PC-9 (cell line): ENCODE data around the gene TPD52L1. TPM values are rescaled to one million over a fixed set of nuclear protein-coding genes. Genes with fewer than 3 reads are reported as not detected.

ENCODE experiments used
- BruUV-seq: library from RNA; stranded (reverse); fragments of 400-500 nt; replicated peaks from 2 replicates; lab custom pipeline; 2021; lab: Mats Ljungman, UMichigan
- CTCF ChIA-PET: fragments of 300-600 bp; sonication (Branson Sonifier 250); formaldehyde crosslinking; loops from one replicate; lab custom pipeline; 2022; ENCODE audit warnings: antibody characterized with exemption; lab: Charles Lee
- POLR2A ChIA-PET: fragments of 300-600 bp; sonication (Branson Sonifier 250); formaldehyde crosslinking; loops from one replicate; lab custom pipeline; 2022; ENCODE audit warnings: antibody characterized with exemption; ENCODE audit not compliant: unreplicated experiment; lab: Charles Lee
- DNase-seq, 2 experiments: peaks; one replicate each; pipeline versions ENCODE4 v3.0.0 to v3.0.0-alpha.2; 2015 to 2022; ENCODE audit warnings: mixed read lengths in 1 of 2
- H2AFZ ChIP-seq: fragments of 200-600 bp; sonication (generic); 2 replicates; pipeline ENCODE4 v1.8.1; 2017; ENCODE audit warnings: antibody characterized with exemption
- H3F3A ChIP-seq: fragments of 200-600 bp; sonication (generic); 2 replicates; pipeline ENCODE4 v1.8.1; 2017; ENCODE audit warnings: antibody characterized with exemption, mild to moderate bottlenecking, low read depth; ENCODE audit not compliant: insufficient read depth
- H3K27ac ChIP-seq: fragments of 200-600 bp; sonication (generic); 2 replicates; pipeline ENCODE4 v1.6.1; 2016; ENCODE audit warnings: mixed run types
- H3K27me3 ChIP-seq: fragments of 200-600 bp; sonication (generic); 2 replicates; pipeline ENCODE4 v1.6.1; 2016; ENCODE audit warnings: low read depth, mixed run types; ENCODE audit not compliant: insufficient read depth
- H3K36me3 ChIP-seq: fragments of 200-600 bp; sonication (generic); 2 replicates; pipeline ENCODE4 v1.6.1; 2016; ENCODE audit warnings: low read depth, mixed run types
- H3K4me1 ChIP-seq: fragments of 200-600 bp; sonication (generic); replicated peaks from 2 replicates; pipeline ENCODE4 v1.6.1; 2016; ENCODE audit warnings: mixed run types; ENCODE audit not compliant: insufficient read depth
- H3K4me2 ChIP-seq: fragments of 200-600 bp; sonication (generic); 2 replicates; pipeline ENCODE4 v1.6.1; 2017; ENCODE audit warnings: mixed run types
- H3K4me3 ChIP-seq: fragments of 200-600 bp; sonication (generic); 2 replicates; pipeline ENCODE4 v1.6.1; 2016; ENCODE audit warnings: mixed run types
- H3K79me2 ChIP-seq: fragments of 200-600 bp; sonication (generic); 2 replicates; pipeline ENCODE4 v1.6.1; 2017; ENCODE audit warnings: low read depth, mixed run types
- H3K9me2 ChIP-seq: fragments of 200-600 bp; sonication (generic); 2 replicates; pipeline ENCODE4 v1.8.1; 2017; ENCODE audit warnings: mild to moderate bottlenecking; ENCODE audit not compliant: insufficient read depth
- H3K9me3 ChIP-seq: fragments of 200-600 bp; sonication (generic); 2 replicates; pipeline ENCODE4 v1.8.1; 2016; ENCODE audit warnings: low read depth; ENCODE audit not compliant: insufficient read depth
- H4K20me1 ChIP-seq: fragments of 200-600 bp; sonication (generic); 2 replicates; pipeline ENCODE4 v1.8.1; 2017; ENCODE audit not compliant: insufficient read depth
- EZH2 ChIP-seq: fragments of 200-600 bp; sonication (generic); IDR thresholded peaks from 2 replicates; pipeline ENCODE4 v1.8.0; 2017; ENCODE audit warnings: antibody characterized with exemption, low read depth
- intact Hi-C: fragments of 100-400 bp; cut with micrococcal nuclease; formaldehyde crosslinking; loops from one replicate; pipeline ENCODE4 v1.10.0; 2022; ENCODE audit not compliant: unreplicated experiment
- total RNA-seq: library from RNA; stranded (reverse); gene quantifications from 2 replicates; pipeline ENCODE4 v1.2.3, GENCODE V29; 2021
- TF ChIP-seq, protein P1 (sequence below): fragments of 200-600 bp; sonication (generic); conservative IDR thresholded peaks from 2 replicates; pipeline ENCODE4 v1.6.1; 2017; ENCODE audit warnings: mixed run types, antibody characterized with exemption, mild to moderate bottlenecking, moderate library complexity

Gene TPD52L1
- total RNA-seq, 1 experiment from 2014 or later, result 203 TPM

DNA sequence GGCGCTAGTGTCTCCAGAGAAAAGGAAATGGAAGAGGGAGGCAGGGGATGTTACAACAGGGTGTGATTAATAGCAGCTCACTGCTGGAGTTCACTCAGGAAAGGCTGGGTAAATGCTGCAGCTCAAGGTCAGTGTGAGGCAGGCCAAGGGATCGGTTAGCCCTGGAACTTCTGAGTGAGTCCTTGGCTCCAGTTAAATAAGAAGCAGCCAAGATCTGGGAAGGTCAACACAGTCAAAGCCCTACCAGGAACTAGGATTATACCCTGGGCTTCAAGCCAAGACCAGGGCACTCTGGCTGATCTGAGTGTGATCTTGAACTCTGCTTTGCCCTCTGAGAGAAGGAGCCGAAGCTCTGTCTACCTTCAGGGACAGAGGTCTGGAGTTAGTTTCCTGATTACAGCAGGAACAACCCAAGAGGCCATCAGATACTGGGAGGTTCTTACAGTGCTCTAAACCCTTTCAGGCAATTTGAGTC lies 44.3 kb downstream of the TPD52L1 start:
- no peak overlapping the region for H3K4me3 ChIP-seq
- H3K9me2 ChIP-seq, result no peaks in the 10 kb centered on the region
- peaks cover 46% of the 10 kb centered on the region for H3F3A ChIP-seq
- TF ChIP-seq, protein P1, sequence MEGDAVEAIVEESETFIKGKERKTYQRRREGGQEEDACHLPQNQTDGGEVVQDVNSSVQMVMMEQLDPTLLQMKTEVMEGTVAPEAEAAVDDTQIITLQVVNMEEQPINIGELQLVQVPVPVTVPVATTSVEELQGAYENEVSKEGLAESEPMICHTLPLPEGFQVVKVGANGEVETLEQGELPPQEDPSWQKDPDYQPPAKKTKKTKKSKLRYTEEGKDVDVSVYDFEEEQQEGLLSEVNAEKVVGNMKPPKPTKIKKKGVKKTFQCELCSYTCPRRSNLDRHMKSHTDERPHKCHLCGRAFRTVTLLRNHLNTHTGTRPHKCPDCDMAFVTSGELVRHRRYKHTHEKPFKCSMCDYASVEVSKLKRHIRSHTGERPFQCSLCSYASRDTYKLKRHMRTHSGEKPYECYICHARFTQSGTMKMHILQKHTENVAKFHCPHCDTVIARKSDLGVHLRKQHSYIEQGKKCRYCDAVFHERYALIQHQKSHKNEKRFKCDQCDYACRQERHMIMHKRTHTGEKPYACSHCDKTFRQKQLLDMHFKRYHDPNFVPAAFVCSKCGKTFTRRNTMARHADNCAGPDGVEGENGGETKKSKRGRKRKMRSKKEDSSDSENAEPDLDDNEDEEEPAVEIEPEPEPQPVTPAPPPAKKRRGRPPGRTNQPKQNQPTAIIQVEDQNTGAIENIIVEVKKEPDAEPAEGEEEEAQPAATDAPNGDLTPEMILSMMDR, result no peak
- no peak for TF ChIP-seq EZH2
- POLR2A ChIA-PET, result interaction anchor here (0.6 kb wide), 1 partner anchor 558 kb away, joined by 3 read pairs; no protein-coding TSS in a partner anchor
- no peaks in the 10 kb centered on the region for H4K20me1 ChIP-seq
- no TSS peak for BruUV-seq
- H3K27me3 ChIP-seq, result no peaks in the 10 kb centered on the region
- peaks cover 72% of the 10 kb centered on the region for H3K79me2 ChIP-seq
- H3K9me3 ChIP-seq, result no peaks in the 10 kb centered on the region
- H3K4me1 ChIP-seq, result peaks cover 87% of the 10 kb centered on the region
- no peak overlapping the region for H2AFZ ChIP-seq
- peak overlapping the region; percentile 55 for H3K27ac ChIP-seq
- intact Hi-C loops, result loop anchor here (5.0 to 10.0 kb wide), 2 partner anchors 236 to 747 kb away; partner anchors contain the start of gene RNF217
- peaks cover 7% of the 10 kb centered on the region for H3K36me3 ChIP-seq
- peak overlapping the region; percentile 1; the same call in 1 of the 2 replicates for H3K4me2 ChIP-seq
- peak; percentile 63 to 68 for DNase-seq
- CTCF ChIA-PET, result interaction anchor here (0.7 kb wide), 1 partner anchor 15 kb away, joined by 3 read pairs; no protein-coding TSS in a partner anchor

DNA sequence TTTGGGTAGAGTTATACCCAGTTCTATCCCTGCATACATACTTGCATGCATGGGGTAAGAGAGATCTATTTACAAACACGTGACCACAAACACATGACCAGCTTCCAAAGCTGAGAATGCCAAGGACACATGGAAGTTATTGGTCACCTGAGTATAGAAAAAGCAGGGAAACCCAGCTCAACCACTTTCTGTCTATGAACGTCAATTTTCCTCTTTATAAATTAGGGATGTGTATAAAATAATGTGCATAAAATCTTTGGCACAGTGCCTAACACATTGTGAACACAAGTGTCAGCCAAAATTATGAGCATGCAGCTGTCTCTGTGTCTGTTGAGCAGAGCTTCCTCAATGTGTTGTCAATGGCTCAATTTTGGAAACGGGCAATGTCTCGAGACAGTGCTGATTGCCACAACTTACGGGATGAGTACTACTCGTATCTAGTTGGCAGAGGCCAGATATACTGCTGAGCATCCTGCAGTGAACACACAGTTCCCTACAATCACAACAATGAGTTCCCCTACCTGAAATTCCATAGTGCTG lies 44.9 kb downstream of the TPD52L1 start:
- no peaks in the 10 kb centered on the region for H3K27me3 ChIP-seq
- H3K9me3 ChIP-seq, result no peaks in the 10 kb centered on the region
- CTCF ChIA-PET, result interaction anchor here (0.7 kb wide), 1 partner anchor 14 kb away, joined by 3 read pairs; no protein-coding TSS in a partner anchor
- peaks cover 78% of the 10 kb centered on the region for H3K79me2 ChIP-seq
- intact Hi-C loops, result loop anchor here (5.0 to 10.0 kb wide), 2 partner anchors 236 to 746 kb away; partner anchors contain the start of gene RNF217
- no TSS peak for BruUV-seq
- H3K27ac ChIP-seq, result peak overlapping the region; percentile 55; the same call in 1 of the 2 replicates
- no peak overlapping the region for H3K4me3 ChIP-seq
- H3K9me2 ChIP-seq, result no peaks in the 10 kb centered on the region
- no peak overlapping the region for H2AFZ ChIP-seq
- H3K4me2 ChIP-seq, result 0 out of 2 replicates have a peak overlapping the region, but pooled peaks have one; percentile 1
- TF ChIP-seq, protein P1, result no peak
- TF ChIP-seq EZH2, result no peak
- peaks cover 51% of the 10 kb centered on the region for H3F3A ChIP-seq
- peaks cover 87% of the 10 kb centered on the region for H3K4me1 ChIP-seq
- POLR2A ChIA-PET, result no interaction called here
- H4K20me1 ChIP-seq, result no peaks in the 10 kb centered on the region
- no peak for DNase-seq
- peaks cover 7% of the 10 kb centered on the region for H3K36me3 ChIP-seq

DNA sequence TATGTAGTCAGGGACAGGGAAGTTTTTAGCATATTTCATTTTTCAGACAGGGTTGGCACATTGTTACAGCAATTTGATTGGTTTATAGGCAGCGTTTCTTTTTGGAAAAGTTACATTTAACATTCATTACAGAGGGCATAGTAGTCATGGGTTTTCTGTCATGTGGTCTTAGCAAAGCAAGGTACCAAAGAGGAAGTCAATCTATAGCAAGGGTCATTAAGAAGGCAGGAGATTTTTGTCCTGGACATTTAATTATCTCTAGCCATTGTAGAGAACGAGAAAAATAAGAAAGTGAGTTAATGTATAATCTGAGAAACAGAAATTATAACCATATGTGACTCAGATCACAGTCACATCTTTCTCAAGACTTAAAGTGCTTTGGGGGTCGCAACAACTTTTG lies 47.4 kb downstream of the TPD52L1 start:
- no peak overlapping the region for H2AFZ ChIP-seq
- peak overlapping the region; percentile 71 for H3K4me2 ChIP-seq
- H3K4me3 ChIP-seq, result peak overlapping the region; percentile 41; the same call in 1 of the 2 replicates
- H3F3A ChIP-seq, result peaks cover 52% of the 10 kb centered on the region
- H3K4me1 ChIP-seq, result peaks cover 83% of the 10 kb centered on the region
- no peaks in the 10 kb centered on the region; the same call in 1 of the 2 replicates for H3K9me3 ChIP-seq
- H3K36me3 ChIP-seq, result no peaks in the 10 kb centered on the region
- H3K27me3 ChIP-seq, result no peaks in the 10 kb centered on the region
- ChIA-PET CTCF (no interaction called here), POLR2A (no interaction called here)
- no TSS peak for BruUV-seq
- TF ChIP-seq, protein P1, result no peak
- TF ChIP-seq EZH2, result no peak
- peaks cover 79% of the 10 kb centered on the region for H3K79me2 ChIP-seq
- H4K20me1 ChIP-seq, result no peaks in the 10 kb centered on the region
- DNase-seq, result no peak
- H3K9me2 ChIP-seq, result no peaks in the 10 kb centered on the region
- intact Hi-C loops, result loop anchor here (5.0 kb wide), 2 partner anchors 101 to 319 kb away; partner anchors contain the start of gene HDDC2
- peak overlapping the region; percentile 93 for H3K27ac ChIP-seq
